G401.6 (cell line): ENCODE results near the gene AGPAT2.

ENCODE experiments used
- FAIRE-seq: peaks from 2 replicates; lab custom pipeline; 2012; peaks lifted over from hg19 to GRCh38; lab: Jason Lieb, UNC

Gene AGPAT2

DNA sequence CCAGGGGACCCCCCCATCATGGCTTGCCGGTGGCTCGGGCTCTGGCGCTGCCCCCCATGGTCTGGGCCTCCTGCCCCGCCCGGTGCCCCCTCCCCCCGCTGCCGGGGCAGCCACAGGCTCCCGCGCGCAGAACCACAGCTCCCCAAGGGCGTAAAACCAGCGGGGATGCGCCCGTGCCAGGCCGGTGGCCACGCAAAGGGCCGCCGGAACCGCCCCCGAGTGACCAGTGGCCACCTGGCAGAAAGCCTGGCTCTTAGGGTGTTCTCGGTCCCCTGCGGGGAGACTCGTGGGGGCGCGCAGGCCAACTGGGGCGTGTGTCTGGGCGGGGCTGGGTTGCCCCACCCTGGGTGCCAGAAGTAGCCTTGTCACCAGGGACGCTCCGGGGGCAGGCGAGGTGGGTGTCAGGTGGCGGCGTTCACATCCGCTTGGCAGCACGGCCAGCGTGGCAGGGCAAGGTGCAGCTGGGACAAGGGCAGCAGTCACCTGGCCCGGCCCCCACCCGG, 515 bp upstream of the AGPAT2 start:
- FAIRE-seq, result no peak

DNA sequence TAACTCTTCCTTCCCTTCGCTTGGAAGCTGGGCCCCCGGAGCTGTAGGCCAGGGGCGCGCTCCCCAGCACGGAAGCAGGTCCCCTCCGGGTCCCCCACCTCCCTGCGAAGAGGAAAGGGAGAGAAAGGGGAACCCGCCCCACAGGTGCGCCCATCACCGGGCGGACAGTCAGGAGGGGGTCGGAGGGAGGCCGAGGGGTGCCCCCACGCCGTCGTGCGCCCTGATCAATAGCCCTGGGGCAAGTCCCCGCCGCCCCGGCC, 793 bp downstream of the AGPAT2 start:
- FAIRE-seq, result no peak

DNA sequence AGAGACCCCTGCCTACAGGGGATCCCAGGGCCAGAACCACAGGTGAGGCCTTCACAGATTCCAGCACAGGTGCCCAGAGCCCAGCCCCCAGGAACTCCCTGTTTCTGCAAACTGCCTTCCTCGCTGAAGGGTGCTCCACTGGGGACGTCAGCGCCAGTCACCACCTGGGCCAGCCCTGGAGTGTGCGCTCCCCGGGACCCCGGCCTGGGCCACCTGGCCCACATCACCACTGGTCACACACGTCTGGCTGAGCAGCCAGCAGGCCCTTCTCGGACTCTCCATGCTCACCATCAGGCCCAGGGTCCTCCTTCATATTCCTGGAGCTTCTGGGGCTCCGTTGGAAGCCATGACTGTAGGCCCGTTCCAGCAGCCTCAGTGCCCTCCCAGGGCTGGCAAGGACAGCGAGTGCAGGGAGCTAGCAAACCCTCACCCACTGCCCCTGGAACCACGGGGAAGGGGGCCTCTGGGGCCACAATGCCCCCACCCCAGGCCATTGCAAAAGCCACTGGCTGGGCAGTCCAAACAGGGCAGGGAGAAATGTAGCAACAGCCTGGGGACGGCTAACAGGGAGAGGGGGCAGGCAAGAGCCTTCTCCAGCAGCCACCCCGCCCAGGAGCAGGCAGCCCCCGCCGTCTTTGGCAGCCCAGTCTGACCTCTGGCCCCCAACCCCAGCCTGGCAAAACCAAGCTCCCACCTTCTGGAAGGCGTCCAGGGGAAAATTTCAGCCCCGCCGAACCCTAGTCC, 1.3 kb downstream of the AGPAT2 start:
- FAIRE-seq, result no peak

DNA sequence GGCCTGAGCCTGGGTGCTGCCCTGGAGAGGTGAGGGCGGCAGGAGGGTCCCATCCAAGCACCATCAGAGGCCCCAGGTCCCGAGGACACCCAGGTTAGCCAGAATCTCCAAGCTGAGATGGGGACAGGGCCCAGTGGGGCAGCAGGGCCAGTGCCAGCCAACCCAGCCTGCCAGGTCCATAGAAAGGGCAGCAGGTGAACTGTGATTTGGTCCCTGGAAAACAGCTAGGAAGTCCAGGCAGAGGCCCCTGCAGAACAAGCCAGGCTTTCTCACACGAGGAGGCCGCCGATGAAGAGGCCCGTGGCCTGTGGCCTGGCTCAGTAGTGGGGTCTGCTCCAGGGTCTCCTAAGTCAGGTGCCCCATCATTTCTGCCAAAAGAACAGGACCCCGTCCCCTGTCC, 2.0 kb downstream of the AGPAT2 start:
- no peak for FAIRE-seq

DNA sequence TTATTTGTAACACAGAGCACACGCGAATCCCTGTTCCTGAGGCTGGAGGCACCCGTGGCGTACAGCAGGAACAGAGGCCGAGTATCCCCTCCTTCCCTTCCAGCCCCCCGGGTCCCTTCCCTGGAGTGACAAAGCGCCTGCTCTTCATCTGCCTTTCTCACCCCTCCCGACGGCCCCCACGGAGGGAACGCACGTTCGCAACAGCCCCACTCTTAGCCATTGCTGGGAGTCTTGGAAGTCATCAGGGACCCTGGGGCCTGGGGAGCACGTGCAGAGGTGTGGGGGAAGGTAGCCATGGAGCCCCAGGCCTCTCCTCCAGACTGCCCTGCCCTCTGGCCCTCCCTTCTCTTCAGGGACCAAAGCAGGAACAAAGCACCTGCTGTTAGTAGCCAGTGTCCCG, 2.5 kb downstream of the AGPAT2 start:
- FAIRE-seq, result no peak

DNA sequence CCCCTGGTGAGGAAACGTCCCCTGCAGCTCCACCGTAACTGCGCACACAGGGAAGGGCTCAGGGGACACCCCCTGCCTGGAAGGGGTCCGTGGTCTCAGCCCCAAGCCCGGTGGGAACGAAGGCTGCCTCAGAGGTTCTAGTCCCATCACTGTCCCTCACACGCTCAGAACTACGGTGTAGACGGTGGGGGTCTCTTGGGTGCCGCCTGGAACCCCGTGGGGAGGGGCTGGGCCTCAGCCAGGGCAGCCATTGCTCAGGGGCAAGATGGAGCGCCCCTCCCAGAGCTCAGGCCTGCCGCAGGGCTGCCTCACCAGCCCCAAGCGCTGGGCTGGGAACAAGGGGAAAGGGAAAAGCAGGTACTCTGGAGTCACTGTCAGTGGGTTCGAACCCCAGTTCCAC, 2.9 kb downstream of the AGPAT2 start:
- FAIRE-seq, result no peak

DNA sequence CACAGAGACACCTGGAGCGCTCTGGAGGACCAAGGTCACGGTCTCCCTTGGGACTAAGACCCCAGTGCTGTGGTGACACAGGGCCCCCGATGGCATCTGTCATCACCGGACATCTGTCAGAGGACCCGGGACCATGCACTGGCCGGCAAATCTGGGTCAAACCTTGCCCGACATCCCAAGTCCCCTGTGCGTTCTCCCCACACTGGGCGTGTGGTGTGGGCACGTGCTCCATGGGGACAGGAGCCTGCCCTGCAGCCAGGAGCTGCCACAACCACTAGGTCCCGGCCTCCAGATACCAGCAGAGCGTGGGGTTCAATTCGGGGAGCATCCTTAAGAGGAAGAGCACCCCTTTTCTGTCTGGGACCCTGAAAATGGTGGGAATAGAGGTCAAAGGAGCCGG, 3.5 kb downstream of the AGPAT2 start:
- no peak for FAIRE-seq

DNA sequence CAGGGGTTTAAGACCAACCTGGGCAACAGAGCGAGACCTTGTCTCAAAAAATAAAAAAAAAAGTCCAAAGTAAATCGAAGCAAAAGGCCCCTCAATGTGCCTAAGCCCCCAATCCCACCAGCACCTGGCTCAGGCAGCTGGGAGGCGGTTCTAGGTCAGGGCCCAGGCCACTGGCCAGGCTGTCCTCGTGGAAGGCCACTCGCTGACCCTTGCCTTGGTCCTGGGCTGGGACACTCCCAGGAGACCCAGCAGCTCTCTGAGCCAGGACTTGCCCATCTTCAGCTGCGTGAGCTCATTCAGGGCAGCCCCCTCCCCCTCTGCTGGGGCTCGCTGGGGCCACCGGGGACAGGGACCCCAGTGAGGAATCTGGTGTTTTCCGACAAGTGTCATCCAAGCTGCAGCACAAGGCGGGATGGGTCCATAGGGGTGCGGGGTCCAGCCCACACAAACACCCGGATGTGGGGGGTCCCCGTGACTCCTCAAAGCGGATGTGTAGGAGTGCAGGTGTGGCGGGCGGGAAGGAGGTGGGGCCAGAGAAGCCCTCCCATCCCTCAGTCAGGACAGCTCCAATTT, 4.0 kb downstream of the AGPAT2 start:
- FAIRE-seq, result no peak

DNA sequence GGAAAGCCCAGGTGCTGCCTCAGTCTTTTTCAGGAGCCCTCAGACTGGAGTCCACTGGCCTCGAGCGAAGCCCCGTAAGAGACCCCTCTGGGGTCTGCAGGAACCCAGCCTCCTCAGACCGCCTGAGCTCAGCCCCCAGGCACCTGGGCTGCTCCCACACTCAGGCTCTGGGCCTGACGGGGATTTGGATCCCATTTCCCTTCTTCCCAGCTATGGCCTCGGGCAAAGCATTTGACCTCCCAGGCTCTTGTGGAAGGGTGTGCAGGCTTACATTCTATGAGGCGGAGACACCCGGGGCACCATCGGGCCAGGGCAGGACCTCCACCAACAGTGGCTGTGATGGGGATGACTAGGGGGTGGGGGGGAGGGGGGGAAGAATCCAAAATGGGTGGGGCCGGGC, 4.5 kb downstream of the AGPAT2 start:
- FAIRE-seq, result no peak

DNA sequence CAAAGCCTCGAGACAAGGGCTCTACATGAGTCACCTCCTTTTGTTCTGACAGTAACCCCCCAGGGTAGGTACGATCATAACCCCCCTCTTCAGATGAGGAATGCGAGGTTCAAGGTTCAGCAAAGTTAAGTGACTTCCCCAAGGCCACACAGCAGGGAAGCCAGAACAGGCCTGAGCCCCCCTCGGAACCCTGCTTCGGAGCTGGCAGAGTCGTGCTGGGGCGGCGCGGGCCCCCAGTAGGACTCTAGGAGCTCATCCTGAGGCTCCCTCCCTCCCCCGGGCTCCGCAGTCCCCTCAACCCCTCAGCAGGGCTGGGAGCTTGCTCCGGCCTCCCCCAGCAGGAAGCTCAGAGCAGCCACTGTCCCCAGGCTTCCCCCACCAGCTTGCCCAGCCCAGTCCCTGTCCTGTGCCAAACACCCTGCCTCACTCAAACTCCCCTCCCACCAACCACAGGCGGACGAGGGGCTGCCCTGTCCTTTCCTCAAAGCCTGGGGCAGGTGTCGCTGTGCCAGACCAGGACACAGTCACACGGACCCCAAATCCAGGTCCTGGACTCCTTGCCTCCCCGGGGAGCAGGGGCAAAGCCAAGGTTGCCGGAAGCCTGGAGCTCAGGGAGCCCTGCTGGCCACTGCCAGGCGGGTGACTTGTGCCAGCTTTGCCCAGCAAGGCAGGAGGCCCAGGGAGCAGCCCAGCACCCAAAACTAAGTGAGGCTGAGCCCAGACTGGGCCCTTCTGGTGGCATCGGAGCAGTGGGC, 5.1 kb downstream of the AGPAT2 start:
- no peak for FAIRE-seq

DNA sequence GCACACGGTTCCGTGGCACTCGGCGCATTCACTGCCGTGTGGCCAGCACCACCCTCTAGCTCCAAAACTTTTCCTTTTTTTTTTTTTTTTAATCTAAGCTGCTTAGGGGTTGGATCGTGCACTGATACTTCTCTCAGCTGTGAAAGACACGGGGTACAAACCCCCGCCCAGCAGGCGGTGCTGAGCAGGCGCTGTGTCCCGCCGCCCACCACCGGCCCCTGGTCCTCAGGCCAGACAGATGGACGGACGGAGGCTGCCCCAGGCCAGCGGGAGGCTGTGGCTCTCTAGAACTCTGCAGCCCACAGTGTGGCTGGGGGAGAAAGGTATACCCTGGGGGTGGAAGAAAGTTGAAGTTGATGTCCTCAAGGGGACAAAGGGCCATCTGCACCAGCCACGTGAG, 6.2 kb downstream of the AGPAT2 start:
- FAIRE-seq, result no peak

DNA sequence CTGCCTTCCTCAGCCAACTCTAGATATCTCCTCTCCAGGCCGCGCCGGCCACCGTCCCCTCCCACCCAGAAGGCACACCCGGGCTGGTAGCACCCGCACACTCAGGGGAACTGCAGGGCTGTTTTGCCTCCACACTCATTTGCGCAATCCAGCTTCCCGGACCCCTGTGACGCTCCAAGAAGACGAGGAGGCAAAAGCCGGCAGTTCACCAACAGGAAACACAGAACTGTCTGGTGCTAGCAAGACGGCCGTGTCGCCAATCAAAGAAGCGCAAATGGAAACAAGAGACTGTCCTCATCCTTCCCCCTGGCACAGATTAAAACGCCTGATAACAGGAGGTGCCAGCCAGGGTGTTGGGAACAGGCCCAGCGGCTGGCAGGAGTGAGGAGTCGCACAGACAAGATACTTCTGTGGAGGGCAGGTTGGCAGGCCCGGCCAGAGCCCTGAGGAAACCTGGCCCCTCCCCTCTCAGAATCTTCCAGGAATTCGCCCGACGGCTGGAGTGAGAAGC, 7.8 kb downstream of the AGPAT2 start:
- no peak for FAIRE-seq

DNA sequence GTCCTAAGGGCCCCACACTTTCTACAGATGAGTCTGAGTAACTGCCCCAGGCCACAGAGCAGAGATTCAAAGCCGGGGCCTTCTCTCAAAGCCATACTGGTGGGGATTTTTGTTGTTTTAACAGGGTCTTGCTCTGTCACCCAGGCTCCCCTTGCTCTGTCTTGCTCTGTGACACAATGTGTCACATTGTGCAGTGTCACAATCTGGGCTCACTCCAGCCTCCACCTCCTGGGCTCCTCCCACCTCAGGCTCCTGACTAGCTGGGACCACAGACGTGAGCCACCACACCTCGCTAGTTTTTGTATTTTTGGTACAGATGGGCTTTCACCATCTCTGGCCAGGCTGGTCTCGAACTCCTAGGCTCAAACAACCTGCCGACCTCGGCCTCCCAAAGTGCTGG, 8.6 kb downstream of the AGPAT2 start:
- FAIRE-seq, result no peak

DNA sequence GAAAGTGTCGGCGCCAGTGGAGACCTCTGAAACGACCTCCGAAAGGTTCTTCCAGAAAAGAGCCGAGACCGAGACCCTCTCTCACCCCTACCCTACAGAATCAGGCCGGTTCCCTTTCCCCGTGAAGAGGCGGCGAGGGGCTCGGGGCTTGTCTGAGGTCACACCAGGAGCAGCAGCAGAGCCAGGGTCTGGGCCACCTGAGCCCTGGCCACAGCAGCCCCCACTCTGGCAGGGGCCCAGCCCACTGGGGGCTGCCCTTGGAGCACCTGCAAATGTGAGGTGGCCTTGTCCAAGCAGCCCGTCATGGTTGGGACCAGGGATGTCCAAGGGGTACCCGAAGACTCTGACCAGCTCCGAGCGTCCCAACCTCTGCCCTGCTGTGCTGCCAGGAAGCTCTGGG, 9.2 kb downstream of the AGPAT2 start:
- FAIRE-seq, result no peak

DNA sequence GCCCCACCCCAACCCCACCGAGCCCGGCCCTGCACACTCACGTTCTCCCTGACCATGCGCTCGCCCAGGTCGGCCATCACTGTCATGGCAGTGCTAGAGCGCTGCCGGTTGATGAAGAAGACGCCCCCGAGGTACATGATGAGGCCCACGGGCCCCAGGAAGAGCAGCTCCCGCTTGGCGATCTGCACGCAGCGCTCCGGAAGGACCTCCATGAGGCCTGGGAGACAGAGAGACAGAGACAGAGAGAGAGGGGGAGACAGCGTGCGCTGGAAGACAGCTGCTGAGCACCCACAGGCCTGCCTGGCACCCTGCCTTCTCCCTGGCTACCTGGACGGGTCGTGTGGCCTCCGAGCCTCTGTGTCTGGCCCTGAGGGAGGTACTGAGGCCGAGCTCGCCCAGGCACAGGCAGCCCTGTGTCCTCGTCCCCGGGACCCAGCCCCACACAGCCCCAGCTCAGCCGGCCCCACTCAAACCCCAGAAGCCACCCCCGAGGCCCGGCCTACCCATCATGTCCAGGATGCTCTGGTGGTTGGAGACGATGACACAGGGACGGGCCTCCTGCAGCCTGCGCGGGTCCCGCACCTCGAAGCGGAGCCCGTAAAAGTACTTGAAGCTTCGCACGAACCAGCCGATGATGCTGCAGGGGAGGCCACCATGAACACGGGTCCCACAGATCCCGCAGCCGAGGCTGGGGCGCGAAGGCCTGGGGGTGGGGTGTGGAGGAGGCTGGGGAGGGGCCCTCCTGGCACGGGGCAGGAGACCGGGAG, 10.2 kb downstream of the AGPAT2 start:
- FAIRE-seq, result no peak

DNA sequence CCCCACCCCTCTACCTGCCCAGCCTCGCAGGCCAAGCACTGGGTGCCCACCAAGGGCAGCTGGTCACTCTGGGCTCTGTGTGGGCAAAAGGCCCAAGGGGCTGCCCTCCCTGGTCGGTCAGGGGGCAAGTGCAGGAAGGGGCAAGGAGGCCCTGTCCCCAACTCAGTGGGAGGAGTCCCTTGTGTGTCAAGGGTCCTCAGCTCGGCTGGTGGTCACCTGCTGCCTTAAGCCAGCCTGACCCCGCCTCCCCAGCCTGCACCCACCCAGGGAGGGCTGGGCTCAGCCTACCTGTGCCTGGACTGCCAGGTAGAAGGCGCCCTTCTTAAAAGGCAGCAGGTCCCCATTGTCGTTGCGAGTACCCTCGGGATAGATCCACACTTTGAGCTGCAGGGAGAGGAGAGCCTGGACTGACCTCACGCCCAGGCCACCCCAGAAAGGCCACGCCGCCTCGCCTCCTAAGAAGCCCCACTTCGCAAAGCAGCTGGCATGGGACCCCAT, 10.9 kb downstream of the AGPAT2 start:
- FAIRE-seq, result no peak

DNA sequence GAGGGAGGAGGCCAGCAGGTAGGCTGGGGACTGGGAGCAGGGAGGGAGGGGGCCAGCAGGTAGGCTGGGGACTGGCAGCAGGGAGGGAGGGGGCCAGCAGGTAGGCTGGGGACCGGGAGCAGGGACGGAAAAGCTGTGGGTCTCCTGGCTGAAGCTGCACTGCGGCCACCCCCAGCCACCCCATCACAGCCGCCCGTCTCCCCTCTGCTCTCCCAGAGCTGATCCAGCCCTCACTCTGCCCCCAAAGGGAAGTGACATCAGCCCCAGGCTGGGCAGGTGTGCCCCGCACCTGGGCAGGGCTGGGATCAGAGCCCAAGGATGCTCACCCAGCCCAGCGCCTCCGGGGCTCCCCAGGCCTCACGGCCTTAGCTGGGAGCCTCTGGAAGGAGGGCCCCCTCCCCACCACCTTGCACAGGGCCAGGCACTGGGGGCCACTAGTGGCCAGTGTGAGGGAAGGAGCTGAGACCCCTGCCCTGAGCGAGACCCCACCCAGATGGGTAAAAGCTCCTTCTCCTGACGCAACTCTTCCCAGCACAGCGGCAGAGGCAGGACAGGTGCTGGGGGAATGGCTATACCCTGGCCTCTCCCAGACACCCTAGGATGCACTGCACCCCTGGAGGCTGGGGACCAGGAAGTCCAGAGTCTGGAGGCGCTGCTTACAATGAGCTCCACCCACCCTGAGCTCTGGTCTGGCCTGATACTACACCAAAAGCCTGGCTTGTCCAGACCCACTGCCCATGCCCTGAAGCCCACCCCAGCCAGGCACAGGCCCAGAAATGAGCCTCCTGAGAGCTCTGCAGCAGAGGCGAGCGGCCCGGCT, 11.6 kb downstream of the AGPAT2 start:
- no peak for FAIRE-seq

DNA sequence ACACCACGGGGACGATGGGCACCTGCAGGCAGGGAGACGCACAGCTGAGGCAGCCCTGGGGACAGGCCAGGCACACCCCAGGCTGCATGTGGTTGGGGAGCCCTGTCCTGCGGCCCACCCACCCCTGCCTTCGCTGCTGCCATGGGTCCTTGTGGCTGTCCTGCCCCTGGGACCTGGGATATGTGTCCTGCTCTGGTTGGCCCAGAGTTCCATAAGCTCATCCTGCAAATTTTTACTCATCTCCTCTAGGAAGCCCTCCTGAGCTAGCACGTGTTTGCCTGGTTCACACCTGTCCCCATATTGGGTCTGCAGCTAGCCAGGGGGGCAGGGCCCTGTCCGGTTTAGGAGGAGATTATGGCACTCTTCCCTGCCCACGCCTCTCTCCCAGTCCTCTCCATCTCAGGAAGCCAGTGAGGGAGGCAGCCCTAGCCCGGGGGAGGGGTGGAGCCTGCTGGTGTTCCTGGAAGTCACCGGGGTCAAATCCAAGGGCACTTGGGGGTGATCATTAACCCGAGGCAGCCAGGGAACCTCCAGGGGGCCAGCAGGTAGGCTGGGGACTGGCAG, 12.4 kb downstream of the AGPAT2 start:
- no peak for FAIRE-seq

DNA sequence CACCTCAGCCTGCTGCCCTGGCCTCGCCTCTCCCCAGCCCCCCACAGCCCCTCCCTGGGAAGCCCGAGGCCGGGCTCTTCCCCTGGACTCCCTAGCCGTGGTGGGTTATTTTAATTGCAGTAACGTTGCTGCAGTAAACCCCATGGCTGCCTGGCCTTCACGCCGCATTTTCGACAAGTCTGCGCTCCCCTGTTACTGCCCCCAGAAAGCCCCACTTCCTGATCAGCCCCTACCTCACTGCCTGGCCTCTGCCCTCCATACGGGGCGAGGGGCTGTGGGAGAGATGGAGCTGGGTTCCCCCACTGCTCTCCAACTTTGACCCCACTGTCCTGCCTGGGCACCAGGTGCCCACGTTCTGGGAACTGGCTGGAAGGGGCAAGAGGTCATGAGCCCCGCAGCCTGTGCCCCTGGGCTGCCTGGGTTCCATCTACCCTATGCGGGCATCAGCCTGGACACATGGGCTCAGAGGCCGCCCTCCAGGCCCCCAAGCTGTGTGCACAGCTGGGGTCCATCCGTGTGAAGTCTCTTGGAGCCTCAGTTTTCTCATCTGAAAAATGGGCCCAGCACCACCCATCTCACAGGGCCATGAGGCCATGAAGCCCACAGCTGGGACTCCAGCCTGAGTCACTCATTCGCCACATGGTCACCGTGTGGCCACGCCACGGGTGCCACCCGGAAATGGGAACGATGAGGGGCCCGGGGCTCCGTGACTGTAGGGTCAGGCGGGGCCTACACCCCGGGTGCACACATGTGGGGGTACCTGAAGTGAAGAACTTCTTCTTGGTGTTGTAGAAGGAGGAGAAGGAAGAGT, 13.1 kb downstream of the AGPAT2 start:
- FAIRE-seq, result no peak
